Measurements from ENCODE around the gene ABHD12. TPM values are rescaled to one million over a fixed set of nuclear protein-coding genes. Genes with fewer than 3 reads are reported as not detected.

The ABHD12 gene
- total RNA-seq, 1 donor from 2014 or later: 51.3 TPM

DNA sequence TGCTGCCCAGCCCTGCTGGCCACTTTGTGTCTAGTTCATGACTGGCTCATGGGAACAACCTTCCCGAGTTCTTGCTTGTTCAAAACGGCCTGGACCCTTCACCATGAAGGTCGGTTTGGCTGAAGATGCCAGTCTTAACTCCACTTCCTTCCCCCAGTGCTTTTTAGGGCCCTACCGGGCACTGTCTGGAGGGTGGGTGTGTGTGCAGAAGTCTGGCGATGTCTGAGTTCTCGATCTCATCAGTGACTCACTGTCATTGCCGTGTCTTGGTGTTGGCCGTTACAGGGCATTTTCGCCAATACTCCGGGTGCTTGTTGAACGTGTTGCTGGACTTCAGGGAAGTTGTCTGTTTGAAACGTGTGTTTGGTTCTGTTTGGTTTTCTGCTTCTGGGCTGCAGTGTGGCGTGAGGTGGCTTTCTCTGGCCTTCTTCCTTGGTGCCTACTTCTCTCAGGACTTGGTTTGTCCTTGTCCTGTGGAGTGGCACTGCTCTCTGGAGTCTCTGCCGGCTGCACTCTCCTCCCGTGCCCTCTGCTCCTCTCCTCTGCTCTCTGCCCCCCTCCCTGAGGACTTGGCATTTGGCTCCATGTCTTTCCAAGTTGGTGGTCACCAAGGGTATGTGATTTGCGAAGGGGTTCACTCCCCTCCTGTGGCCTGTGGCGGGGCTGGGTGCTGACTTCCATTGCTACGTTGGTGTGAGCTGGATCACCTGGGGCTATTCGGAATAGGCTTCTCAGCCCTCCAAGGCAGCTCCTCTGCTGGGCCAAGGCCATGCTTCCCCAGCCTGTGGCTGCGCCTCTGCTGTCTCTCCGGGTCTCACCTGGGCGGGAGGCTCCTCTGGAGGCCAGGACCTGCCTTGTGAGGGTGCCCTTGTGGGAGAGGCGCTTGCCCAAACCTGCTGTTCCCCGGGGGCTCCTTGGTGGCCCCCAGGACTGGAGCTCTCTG lies 104.5 kb downstream of the ABHD12 start:
- H3K9me3 Mint-ChIP-seq: no peaks in the 10 kb centered on the region
- no peak for TF ChIP-seq CTCF (conservative IDR thresholded peaks at IDR 0.05)
- no peaks in the 10 kb centered on the region for H3K4me1 Mint-ChIP-seq
- peaks cover 18% of the 10 kb centered on the region for H3K36me3 Mint-ChIP-seq (ENCODE audit: low read depth)
- DNase-seq (ENCODE audit: low read depth, low spot score): no peak
- no peaks in the 10 kb centered on the region for H3K27me3 Mint-ChIP-seq (ENCODE audit: low read depth)
- peak overlapping the region; percentile 35 for H3K4me3 Mint-ChIP-seq
- peak overlapping the region; percentile 72 for H3K27ac Mint-ChIP-seq (ENCODE audit: unreplicated experiment)

GRCh38 chr20:25285091-25285647 lies 105.5 kb downstream of the ABHD12 start:
- DNase-seq (ENCODE audit: low read depth, low spot score): no peak
- peak; percentile 16 for TF ChIP-seq CTCF (conservative IDR thresholded peaks at IDR 0.05)
- H3K27me3 Mint-ChIP-seq (ENCODE audit: low read depth): no peaks in the 10 kb centered on the region
- H3K9me3 Mint-ChIP-seq: no peaks in the 10 kb centered on the region
- peak overlapping the region; percentile 35 for H3K4me3 Mint-ChIP-seq
- peak overlapping the region; percentile 72 for H3K27ac Mint-ChIP-seq (ENCODE audit: unreplicated experiment)
- no peaks in the 10 kb centered on the region for H3K4me1 Mint-ChIP-seq
- peaks cover 18% of the 10 kb centered on the region for H3K36me3 Mint-ChIP-seq (ENCODE audit: low read depth)

DNA sequence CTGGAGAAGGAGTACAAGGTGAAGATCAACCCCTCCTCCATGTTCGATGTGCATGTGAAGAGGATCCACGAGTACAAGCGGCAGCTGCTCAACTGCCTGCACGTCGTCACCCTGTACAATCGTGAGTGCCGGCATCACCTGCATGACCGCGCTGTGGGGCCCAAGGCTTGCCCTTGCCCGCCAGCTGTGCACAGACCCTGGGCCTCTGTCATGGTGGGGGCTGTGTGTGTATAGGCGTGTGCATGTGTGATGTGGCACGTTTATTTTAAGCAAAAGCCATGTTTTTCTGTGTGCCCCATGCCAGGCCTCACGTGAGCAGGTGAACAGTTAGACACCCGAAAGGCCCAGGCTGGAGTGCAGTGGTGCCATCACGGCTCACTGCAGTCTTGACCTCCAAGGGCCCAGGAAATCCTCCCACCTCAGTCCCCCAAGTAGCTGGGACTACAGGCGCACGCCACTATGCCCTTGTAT lies 106.5 kb downstream of the ABHD12 start:
- Mint-ChIP-seq H3K9me3 (no peaks in the 10 kb centered on the region), H3K4me1 (no peaks in the 10 kb centered on the region), H3K27ac (ENCODE audit: unreplicated experiment) (no peak overlapping the region), H3K36me3 (ENCODE audit: low read depth) (peaks cover 18% of the 10 kb centered on the region), H3K27me3 (ENCODE audit: low read depth) (no peaks in the 10 kb centered on the region), H3K4me3 (no peak overlapping the region)
- no peak for TF ChIP-seq CTCF (conservative IDR thresholded peaks at IDR 0.05)
- DNase-seq (ENCODE audit: low read depth, low spot score): no peak

- no peak overlapping the region for H3K4me3 Mint-ChIP-seq
- H3K4me1 Mint-ChIP-seq: no peaks in the 10 kb centered on the region
- no peaks in the 10 kb centered on the region for H3K9me3 Mint-ChIP-seq
- H3K27ac Mint-ChIP-seq (ENCODE audit: unreplicated experiment): peak overlapping the region; percentile 93
- H3K36me3 Mint-ChIP-seq (ENCODE audit: low read depth): peaks cover 18% of the 10 kb centered on the region
- no peak for TF ChIP-seq CTCF (conservative IDR thresholded peaks at IDR 0.05)
- no peaks in the 10 kb centered on the region for H3K27me3 Mint-ChIP-seq (ENCODE audit: low read depth)
- no peak for DNase-seq (ENCODE audit: low read depth, low spot score)
Observed at GRCh38 chr20:25283221-25283951, 107.2 kb downstream of the ABHD12 start.

GRCh38 chr20:25282796-25283195 lies 107.8 kb downstream of the ABHD12 start:
- H3K27me3 Mint-ChIP-seq (ENCODE audit: low read depth): no peaks in the 10 kb centered on the region
- H3K27ac Mint-ChIP-seq (ENCODE audit: unreplicated experiment): peak overlapping the region; percentile 19
- no peak for TF ChIP-seq CTCF (conservative IDR thresholded peaks at IDR 0.05)
- H3K9me3 Mint-ChIP-seq: no peaks in the 10 kb centered on the region
- peaks cover 18% of the 10 kb centered on the region for H3K36me3 Mint-ChIP-seq (ENCODE audit: low read depth)
- H3K4me1 Mint-ChIP-seq: no peaks in the 10 kb centered on the region
- no peak overlapping the region for H3K4me3 Mint-ChIP-seq
- DNase-seq (ENCODE audit: low read depth, low spot score): no peak
